Mesenchymal stem cell (in vitro differentiated cells and primary cell): Measurements from ENCODE around the gene OR52L1. TPM values are rescaled to one million over a fixed set of nuclear protein-coding genes. Genes with fewer than 3 reads are reported as not detected.

Experiments
- DNase-seq: peaks from one replicate; pipeline ENCODE4 v3.0.0-alpha.2; 2013
- H2AFZ ChIP-seq: one replicate; pipeline ENCODE4 v1.6.1; 2013; ENCODE audit warnings: low read depth, mild to moderate bottlenecking, control low read depth, inconsistent platforms, low read length, moderate library complexity
- H2AK5ac ChIP-seq: 2 replicates; pipeline ENCODE4 v1.6.1; 2013; ENCODE audit warnings: low read length, moderate library complexity, mild to moderate bottlenecking, inconsistent platforms; ENCODE audit not compliant: severe bottlenecking
- H2BK120ac ChIP-seq: one replicate; pipeline ENCODE4 v1.6.1; 2013; ENCODE audit warnings: low read depth, mild to moderate bottlenecking, inconsistent platforms, low read length, moderate library complexity
- H2BK12ac ChIP-seq, 2 experiments: one replicate each; pipeline ENCODE4 v1.6.1; 2013; ENCODE audit warnings: inconsistent platforms in 2 of 2, low read length in 2 of 2, mild to moderate bottlenecking in 2 of 2, moderate library complexity in 2 of 2, control low read depth in 1 of 2
- H2BK15ac ChIP-seq: one replicate; pipeline ENCODE4 v1.6.1; 2013; ENCODE audit warnings: mild to moderate bottlenecking, low read depth, inconsistent platforms; ENCODE audit not compliant: poor library complexity, severe bottlenecking
- H2BK5ac ChIP-seq: 2 replicates; pipeline ENCODE4 v1.6.1; 2013; ENCODE audit warnings: low read depth, mild to moderate bottlenecking, low read length, control low read depth, inconsistent platforms; ENCODE audit not compliant: poor library complexity, severe bottlenecking
- H3K14ac ChIP-seq, 2 experiments: one replicate each; pipeline ENCODE4 v1.6.1; 2013; ENCODE audit warnings: inconsistent platforms in 2 of 2, low read length in 2 of 2, control low read depth in 1 of 2, mild to moderate bottlenecking in 1 of 2, moderate library complexity in 1 of 2
- H3K18ac ChIP-seq, 2 experiments: one replicate each; pipeline ENCODE4 v1.6.1; 2013; ENCODE audit warnings: inconsistent platforms in 2 of 2, low read length in 2 of 2, control low read depth in 1 of 2, low read depth in 1 of 2, mild to moderate bottlenecking in 1 of 2
- H3K23ac ChIP-seq, 2 experiments: one replicate each; pipeline ENCODE4 v1.6.1; 2013; ENCODE audit warnings: inconsistent platforms in 2 of 2, low read length in 2 of 2, mild to moderate bottlenecking in 2 of 2, moderate library complexity in 2 of 2, control low read depth in 1 of 2
- H3K27ac ChIP-seq: 2 replicates; pipeline ENCODE4 v1.5.1; 2013; ENCODE audit warnings: mild to moderate bottlenecking, moderate library complexity, low read length, control low read depth, inconsistent platforms; ENCODE audit not compliant: poor library complexity, severe bottlenecking
- H3K27me3 ChIP-seq, 2 experiments: 2 replicates each; pipeline versions ENCODE4 v1.6.1 to v1.7.0; 2013; ENCODE audit warnings: low read length in 2 of 2, mild to moderate bottlenecking in 2 of 2, moderate library complexity in 2 of 2, control low read depth in 1 of 2, inconsistent platforms in 1 of 2; ENCODE audit not compliant: control insufficient read depth in 1 of 2, insufficient read depth in 1 of 2
- H3K36me3 ChIP-seq, 2 experiments: 2 replicates each; pipeline versions ENCODE4 v1.6.1 to v1.7.0; 2013; ENCODE audit warnings: low read length in 2 of 2, control low read depth in 1 of 2, inconsistent platforms in 1 of 2, low read depth in 1 of 2, mild to moderate bottlenecking in 1 of 2; ENCODE audit not compliant: insufficient read depth in 2 of 2, control insufficient read depth in 1 of 2
- H3K4ac ChIP-seq, 2 experiments: one replicate each; pipeline ENCODE4 v1.6.1; 2013; ENCODE audit warnings: inconsistent platforms in 2 of 2, low read length in 2 of 2, mild to moderate bottlenecking in 2 of 2, moderate library complexity in 2 of 2, control low read depth in 1 of 2, low read depth in 1 of 2
- H3K4me1 ChIP-seq: 2 replicates; pipeline ENCODE4 v1.6.1; 2013; ENCODE audit warnings: low read depth, low read length, control low read depth; ENCODE audit not compliant: control insufficient read depth, insufficient read depth
- H3K4me2 ChIP-seq: 2 replicates; pipeline ENCODE4 v1.6.1; 2013; ENCODE audit warnings: low read length, mild to moderate bottlenecking, inconsistent platforms; ENCODE audit not compliant: poor library complexity, severe bottlenecking
- H3K4me3 ChIP-seq, 2 experiments: 2 replicates each; pipeline versions ENCODE4 v1.5.1 to v1.7.0; 2013; ENCODE audit warnings: low read length in 2 of 2, mild to moderate bottlenecking in 2 of 2, control low read depth in 1 of 2, low read depth in 1 of 2; ENCODE audit not compliant: insufficient read depth in 1 of 2
- H3K79me1 ChIP-seq: replicated peaks from 2 replicates; pipeline ENCODE4 v1.6.1; 2013; ENCODE audit warnings: mild to moderate bottlenecking, control low read depth, low read length, inconsistent platforms; ENCODE audit not compliant: poor library complexity, severe bottlenecking
- H3K9ac ChIP-seq: 2 replicates; pipeline ENCODE4 v1.7.0; 2013; ENCODE audit warnings: mild to moderate bottlenecking, low read length, moderate library complexity
- H3K9me3 ChIP-seq: 2 replicates; pipeline ENCODE4 v1.7.0; 2013; ENCODE audit warnings: mild to moderate bottlenecking, low read length; ENCODE audit not compliant: control insufficient read depth
- H4K8ac ChIP-seq: one replicate; pipeline ENCODE4 v1.6.1; 2013; ENCODE audit warnings: inconsistent platforms, mild to moderate bottlenecking, low read length, moderate library complexity
- H4K91ac ChIP-seq: one replicate; pipeline ENCODE4 v1.6.1; 2013; ENCODE audit warnings: mild to moderate bottlenecking, low read length, inconsistent platforms
- WGBS: methylation state at CpG from one replicate; pipeline ENCODE4 v1.1.7; 2013; ENCODE audit warnings: mixed read lengths; 5-methylcytosine and 5-hydroxymethylcytosine counted together
- small RNA-seq: library from polyadenylated mRNA; stranded (forward); fragments of <200 nt; extraction: miRNeasy Mini kit (QIAGEN cat#:217004); gene quantifications from one replicate; pipeline ENCODE3, GENCODE V24; 2013; ENCODE audit warnings: low read depth

The OR52L1 gene

GRCh38 chr11:5937868-5938602 lies 48.8 kb downstream of the OR52L1 start:
- Histone ChIP-seq H3K36me3 (no peaks in the 10 kb centered on the region), H2AK5ac (no peak overlapping the region), H3K18ac (no peak overlapping the region), H2BK120ac (no peak overlapping the region), H3K4me1 (no peaks in the 10 kb centered on the region), H3K23ac (no peak overlapping the region), H3K79me1 (no peaks in the 10 kb centered on the region), H3K27ac (no peak overlapping the region), H3K4me3 (no peak overlapping the region), H2BK12ac (no peak overlapping the region), H3K4ac (no peak overlapping the region), H3K9me3 (no peaks in the 10 kb centered on the region), H3K27me3 (no peaks in the 10 kb centered on the region), H3K9ac (no peak overlapping the region), H2BK15ac (no peak overlapping the region), H2AFZ (no peak overlapping the region), H4K8ac (no peak overlapping the region), H2BK5ac (no peak overlapping the region), H3K14ac (no peak overlapping the region), H4K91ac (no peak overlapping the region), H3K4me2 (no peak overlapping the region)
- 92% methylated on average over 39 of the region's 39 CpGs for WGBS
- DNase-seq: no peak

Small RNA genes lying within 50 kb of the gene (small RNA-seq; reads per million reads assigned to genes)
- gene RNA5SP329: not detected
